ENCODE results near the gene NUP35.

DNA sequence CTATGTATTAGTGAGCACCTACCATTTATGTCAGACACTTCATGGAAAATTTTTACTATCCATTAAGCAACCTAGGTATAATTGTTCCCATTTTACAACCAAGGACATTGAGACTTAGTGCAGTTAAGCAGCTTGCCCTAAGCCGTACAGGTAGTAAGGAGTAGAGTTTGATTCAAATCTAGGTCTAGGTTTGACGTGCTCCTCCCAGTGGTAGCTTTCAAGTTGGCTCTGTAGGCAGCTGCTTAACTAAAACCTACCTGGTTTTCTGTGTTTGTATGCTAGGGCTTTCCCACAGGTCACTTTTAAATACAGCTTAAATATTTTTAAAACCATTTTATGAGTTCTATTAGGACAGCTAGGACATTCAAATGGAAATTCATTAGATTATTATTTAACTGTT lies 69.7 kb downstream of the NUP35 start:
- no peak for TF ChIP-seq EZH2 (IDR thresholded peaks at IDR 0.05; ENCODE audit: borderline replicate concordance)
- TF ChIP-seq, protein P1, sequence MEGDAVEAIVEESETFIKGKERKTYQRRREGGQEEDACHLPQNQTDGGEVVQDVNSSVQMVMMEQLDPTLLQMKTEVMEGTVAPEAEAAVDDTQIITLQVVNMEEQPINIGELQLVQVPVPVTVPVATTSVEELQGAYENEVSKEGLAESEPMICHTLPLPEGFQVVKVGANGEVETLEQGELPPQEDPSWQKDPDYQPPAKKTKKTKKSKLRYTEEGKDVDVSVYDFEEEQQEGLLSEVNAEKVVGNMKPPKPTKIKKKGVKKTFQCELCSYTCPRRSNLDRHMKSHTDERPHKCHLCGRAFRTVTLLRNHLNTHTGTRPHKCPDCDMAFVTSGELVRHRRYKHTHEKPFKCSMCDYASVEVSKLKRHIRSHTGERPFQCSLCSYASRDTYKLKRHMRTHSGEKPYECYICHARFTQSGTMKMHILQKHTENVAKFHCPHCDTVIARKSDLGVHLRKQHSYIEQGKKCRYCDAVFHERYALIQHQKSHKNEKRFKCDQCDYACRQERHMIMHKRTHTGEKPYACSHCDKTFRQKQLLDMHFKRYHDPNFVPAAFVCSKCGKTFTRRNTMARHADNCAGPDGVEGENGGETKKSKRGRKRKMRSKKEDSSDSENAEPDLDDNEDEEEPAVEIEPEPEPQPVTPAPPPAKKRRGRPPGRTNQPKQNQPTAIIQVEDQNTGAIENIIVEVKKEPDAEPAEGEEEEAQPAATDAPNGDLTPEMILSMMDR (IDR thresholded peaks at IDR 0.05; ENCODE audit: poor library complexity) = no peak

Data from hepatocyte (in vitro differentiated cells).